HL-60/S4 treated with retinoic acid at 250 ng/mL for 4 days and 3 days (cell line): ENCODE results near the gene HEXIM2.

Experiments
- in situ Hi-C: fragments of 300-500 bp; cut with MboI; formaldehyde crosslinking; loops from 2 replicates; pipeline ENCODE4 v1.7.0; 2022; ENCODE audit warnings: low sequenced_read_pairs

The HEXIM2 gene

GRCh38 chr17:45127548-45128300, 34.0 kb upstream of the HEXIM2 start:
- in situ Hi-C loops: no loop called here

GRCh38 chr17:45128331-45128730, 33.3 kb upstream of the HEXIM2 start:
- in situ Hi-C loops: no loop called here

GRCh38 chr17:45128989-45129388, 32.7 kb upstream of the HEXIM2 start:
- in situ Hi-C loops: no loop called here

DNA sequence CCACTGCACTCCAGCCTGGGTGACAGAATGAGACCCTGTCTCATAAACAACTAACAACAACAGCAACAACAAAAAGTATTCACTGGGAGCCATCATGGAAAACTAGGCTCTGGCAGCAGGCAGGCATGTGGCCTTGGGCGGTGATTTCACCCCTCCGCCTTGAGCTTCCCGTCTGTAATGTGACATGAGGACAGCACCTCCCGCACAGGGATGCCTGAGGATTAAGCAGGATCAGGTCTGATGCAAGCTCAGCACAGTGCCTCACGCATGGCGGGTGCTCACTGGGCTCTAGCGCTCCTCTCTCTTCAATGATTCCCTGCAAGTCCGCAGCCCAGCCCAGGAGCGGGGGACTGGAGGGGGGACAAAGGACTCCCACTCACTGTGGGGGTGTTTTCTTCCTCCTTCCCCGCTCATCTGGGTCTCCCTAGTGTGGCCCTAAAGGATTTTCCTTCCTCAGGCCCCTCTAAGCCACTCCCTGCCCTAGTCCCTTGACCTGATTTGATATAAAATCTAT, 32.2 kb upstream of the HEXIM2 start:
- in situ Hi-C loops: no loop called here

GRCh38 chr17:45129940-45130680, 31.6 kb upstream of the HEXIM2 start:
- in situ Hi-C loops: no loop called here

- in situ Hi-C loops: no loop called here
Observed at GRCh38 chr17:45130681-45131615, 30.7 kb upstream of the HEXIM2 start.

DNA sequence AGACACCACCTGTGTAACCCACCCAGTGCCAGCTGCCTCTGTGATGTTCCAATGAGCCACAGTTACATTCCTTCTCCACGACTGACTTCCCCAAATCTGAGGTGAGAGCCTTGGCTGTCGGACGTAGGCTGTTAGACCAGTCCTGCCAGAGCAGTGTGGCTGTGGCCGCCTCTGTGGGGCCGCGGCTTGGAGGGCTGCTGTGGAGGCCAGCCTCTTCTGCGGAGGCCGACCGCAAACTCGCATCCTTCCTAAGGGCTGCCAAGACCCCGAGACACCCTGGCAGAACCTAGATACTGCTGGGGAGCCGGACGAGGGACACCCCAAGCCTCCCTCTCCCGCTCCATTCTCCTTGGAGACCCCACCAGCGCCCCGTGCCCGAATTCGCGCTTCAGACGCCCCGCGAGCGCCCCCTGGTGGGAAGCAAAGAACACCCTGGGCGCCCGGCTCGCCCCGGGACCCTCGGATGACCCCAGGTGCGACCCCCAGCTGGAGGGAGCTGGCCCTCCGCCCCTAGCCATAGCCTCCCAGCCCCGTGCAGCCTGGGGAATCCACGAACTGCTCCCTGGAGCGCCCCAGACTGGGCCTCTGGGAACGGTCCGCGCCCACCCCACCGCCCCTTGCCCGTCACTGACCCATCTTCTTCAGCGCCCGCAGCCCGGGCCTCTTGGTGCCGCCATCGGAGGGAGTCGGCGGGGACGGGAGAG, 29.9 kb upstream of the HEXIM2 start:
- in situ Hi-C loops: no loop called here

DNA sequence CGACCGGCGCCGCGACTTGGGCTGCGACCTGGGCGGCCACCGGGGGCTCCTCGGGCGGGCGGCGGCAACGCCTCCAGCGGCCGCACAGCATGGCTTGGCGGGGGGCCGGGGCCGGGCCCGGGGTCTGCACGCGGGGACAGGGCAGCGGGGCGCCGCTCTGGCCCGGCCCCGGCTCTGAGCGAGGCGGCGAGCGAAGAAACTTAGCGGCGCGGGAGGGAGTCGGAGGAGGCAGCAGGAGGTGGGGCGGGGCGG, 29.4 kb upstream of the HEXIM2 start, which contains the start of gene PLCD3:
Gene PLCD3, minus strand, starts transcription at position 196 of the 252 bp plus-strand sequence. Its CDS starts 105 bp downstream, at position 91.
- in situ Hi-C loops: no loop called here

- in situ Hi-C loops: no loop called here
Observed at GRCh38 chr17:45132572-45133463, 28.9 kb upstream of the HEXIM2 start.

DNA sequence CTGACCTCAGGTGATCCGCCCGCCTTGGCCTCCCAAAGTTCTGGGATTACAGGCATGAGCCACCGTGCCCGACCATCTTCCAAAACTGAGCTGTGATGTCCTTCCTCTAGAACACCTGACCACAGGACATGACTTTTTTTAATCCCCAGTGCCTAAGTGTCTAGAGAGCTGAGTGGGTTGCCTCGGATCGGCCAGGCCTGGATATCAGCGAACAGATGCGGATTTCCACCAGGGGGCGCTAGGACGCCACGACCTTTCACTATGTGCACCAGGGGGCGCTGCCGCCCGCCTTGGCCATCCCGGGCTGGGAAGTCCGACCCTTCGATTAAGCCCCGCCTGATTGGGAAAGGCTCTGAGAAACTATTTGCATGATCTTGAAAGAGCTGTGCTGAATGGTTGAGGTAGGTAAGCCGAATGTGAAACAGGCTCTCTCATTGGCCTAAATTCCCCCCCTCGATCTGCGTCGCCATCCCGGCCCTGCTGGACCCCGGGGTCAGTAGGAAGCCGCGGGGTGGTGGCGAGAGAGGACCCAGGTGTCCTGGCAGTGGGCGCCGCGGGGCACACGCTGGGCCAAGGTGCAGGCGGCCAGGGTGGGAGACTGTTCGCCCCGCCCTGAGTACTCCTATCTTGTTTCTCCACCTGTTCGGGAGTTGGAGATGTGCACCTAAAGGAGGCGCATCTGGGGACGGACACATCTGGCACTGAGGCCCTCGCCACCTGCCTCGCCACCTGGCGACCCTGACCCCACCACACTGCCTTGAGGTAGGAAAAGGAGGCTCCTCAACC, 26.3 kb upstream of the HEXIM2 start, which contains the start of gene ACBD4:
Gene ACBD4, plus strand, starts transcription at position 496 of the 786 bp plus-strand sequence. CDS start 458 bp downstream, outside the sequence.
- in situ Hi-C loops: no loop called here

- in situ Hi-C loops: no loop called here
Observed at GRCh38 chr17:45135978-45136791, 25.5 kb upstream of the HEXIM2 start.

DNA sequence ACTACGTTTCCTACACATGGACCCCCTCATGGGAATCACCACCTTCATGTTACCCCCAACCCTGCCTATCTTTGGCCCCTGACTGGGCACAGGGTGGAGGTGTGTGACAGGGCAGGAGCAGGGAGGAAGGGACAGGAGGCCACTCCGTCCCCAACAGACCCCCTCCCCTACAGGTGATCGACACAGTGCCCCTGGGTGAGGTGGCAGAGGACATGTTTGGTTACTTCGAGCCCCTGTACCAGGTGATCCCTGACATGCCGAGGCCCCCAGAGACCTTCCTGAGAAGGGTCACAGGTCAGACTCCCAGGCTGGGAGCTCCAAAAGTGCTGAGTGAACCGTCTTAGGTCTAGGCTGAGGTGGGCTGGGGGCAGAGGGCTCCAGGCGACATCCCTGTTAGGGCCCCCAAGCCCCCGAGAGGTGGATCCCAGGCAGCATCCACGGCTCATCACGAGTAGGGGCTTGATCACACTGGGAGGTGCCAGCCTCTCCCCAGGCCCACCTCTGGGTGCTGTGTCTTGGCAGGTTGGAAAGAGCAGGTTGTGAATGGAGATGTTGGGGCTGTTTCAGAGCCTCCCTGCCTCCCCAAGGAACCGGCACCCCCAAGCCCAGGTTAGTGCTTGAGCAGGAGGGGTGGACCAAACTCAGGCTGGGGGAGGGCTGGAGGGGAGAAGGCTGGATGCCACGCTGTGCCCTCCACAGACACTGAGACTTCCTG, 24.7 kb upstream of the HEXIM2 start:
- in situ Hi-C loops: no loop called here

DNA sequence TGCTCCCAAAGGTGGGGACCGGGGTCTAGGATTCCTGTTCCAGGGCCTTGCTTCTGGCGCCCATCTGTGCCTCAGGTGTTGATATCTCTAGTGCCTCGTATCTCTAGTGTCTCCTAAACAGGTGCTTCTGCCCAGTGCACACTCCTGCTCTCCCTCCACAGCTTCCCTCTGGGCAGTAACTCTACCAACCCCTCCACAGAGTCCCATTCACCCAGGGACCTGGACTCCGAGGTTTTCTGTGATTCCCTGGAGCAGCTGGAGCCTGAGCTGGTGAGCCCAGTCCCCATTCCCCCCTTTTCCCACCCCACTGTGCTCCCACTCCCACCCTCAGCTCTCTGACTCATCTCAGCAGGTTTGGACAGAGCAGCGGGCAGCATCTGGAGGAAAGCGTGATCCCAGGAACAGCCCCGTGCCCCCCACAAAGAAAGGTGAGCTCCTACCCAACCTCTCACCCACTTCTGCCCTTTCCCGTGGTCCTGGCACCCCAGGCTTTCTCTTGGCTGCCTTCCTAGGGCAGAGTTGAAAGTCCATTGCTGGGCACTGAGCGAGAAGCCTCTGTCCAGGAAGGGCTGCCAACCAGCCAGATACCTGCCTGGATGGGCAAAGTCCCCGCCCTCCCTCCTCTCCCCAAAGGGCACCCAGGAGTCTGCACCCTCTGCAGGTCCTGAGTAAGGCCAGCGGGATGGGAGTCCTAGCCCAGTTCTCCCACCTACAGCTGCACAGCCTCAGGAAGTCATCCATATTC, 23.9 kb upstream of the HEXIM2 start:
- in situ Hi-C loops: no loop called here

DNA sequence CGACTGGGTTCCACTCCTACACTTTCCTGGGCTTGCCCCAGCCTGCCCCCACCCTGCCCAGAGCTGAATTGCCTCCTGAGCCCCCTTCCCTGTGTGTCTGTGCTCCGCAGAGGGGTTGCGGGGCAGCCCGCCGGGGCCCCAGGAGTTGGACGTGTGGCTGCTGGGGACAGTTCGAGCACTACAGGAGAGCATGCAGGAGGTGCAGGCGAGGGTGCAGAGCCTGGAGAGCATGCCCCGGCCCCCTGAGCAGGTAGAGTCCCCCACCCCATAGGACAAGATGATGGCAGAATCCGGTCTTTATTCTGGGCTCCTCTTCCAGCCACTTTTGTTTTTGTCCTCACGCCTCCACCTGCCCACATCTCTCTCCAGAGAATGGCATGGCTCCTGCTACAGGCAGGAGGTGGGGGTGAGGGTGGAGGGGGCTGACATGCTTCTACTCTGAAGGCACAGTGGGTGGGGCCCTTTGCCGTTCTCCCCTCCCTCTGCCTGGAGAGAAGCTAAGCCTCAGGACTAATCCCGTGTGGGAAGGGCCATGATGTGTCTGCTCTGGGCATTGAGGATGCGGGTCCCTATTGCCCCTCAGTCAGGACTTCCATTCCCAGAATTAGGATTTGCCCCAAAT, 22.7 kb upstream of the HEXIM2 start:
- in situ Hi-C loops: no loop called here

- in situ Hi-C loops: no loop called here
Observed at GRCh38 chr17:45139533-45139920, 22.1 kb upstream of the HEXIM2 start.

DNA sequence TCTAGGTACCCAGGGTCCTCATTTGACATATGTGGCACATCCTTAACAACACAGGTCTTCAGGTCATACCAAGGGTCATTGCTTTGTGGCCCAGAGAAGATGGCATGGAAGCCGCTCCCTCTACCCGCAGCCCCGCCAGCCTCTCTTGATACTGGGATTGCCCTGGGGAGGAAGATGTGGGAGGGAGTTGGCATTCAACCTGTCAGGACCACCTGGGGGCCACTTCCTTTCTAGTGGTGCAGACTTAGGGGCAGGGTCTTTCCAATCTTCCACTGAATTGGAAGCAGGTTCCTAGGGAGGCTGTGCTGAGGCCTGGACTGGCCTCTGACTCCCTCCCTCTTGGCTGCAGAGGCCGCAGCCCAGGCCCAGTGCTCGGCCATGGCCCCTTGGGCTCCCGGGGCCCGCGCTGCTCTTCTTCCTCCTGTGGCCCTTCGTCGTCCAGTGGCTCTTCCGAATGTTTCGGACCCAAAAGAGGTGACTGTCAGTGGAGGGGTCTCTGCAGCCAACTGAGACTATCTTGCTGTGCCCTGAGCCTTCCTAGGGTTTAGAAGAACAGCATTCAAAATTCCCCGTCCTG, 18.5 kb upstream of the HEXIM2 start:
- in situ Hi-C loops: no loop called here
